Superior temporal gyrus (tissue), 1 donor: ENCODE measurements around the gene POLN.

Experiments
- DNase-seq: peaks from one replicate; pipeline ENCODE4 v3.0.0-alpha.2; 2016; ENCODE audit errors: extremely low spot score

Gene POLN

DNA sequence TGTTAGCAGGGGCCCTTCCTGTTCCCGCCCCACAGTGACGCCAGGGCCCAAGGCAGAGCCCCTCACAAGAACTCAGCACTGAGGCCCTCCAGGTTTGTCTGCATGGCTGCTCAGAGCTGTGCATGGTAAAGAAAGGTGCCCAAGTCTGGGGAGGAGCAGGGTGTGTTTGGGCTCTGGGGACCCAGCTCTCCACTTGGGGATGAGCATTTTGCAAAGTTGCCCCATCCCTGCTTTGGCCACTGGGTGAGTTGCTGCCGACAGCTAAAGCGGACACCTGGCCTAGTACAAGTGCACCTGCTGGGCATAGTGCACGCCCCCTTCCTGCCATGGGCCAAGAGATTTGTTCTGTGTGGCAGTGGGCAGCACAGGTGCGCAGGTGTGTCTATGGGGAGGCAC, 22.0 kb upstream of the POLN start:
- no peak for DNase-seq

DNA sequence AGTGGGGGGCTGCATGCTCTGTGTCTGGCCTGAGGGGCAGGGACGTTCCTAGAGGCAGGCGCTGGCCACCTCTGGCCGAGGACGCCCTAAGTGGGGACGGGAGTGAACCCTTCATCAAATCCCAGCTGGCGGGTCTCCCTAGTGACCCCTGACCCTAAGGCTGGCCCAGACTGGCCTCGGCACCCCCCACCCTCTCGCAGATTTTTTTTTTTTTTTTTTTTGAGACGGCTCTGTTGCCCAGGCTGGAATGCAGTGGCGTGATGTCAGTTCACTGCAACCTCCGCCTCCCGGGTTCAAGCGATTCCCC, 21.0 kb upstream of the POLN start:
- no peak for DNase-seq

DNA sequence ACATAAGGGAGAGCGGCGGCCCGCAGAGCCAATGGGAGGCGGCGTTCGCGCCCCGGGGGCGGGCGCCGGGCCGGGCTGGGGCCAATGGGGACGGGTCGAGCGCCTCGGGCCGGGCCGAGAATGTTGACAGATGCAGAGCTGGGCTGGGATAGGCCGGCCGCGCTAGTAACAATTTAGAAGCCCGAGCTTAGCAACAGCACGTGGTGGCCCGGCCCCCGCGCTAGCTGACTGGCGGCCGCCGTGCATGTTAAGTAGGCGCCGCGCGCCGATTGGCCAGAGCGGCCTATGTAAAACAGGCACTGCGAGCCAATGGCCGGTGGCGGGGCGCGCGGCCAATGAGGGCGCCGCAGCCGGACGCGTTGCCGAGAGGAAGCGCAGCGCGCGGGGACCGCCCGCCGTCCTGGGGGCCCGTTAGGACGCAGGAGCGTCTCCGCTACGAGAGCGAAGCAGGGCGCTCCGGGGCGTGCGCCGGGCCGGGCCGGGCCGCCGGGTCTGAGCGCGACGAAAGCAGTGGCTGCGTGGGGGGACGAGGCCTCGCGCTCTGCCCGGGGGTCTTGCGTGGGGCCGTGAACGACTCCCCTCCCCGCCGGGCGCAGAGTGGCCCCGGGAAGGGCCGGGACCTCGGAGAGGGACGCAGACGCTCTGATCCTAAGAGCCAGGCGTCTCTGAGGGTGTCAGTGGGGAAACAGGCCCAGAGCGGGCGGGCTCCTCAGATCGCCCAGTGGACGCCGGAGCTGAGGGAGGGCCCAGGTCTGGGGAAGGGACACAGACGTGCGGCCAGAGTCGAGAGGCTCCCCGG, 20.4 kb upstream of the POLN start:
- peak; percentile 99 for DNase-seq

DNA sequence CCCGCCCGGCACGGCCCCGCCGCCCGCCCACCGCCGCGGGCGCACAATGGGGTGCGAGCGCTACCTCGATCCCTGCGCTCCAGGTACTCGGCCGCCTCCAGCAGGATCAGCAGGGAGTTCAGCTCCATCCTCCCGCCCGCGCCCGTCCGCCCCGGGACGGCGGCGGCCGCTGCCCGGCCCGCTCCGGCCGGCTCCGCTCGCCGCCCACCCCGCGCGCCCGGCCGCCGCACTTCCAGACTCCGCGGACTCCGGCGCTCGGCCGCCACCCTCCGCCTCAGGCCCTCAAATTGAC, 19.9 kb upstream of the POLN start, which contains the start of gene MXD4:
Gene MXD4 (minus strand): TSS at position 257 of the 292 bp plus-strand sequence. CDS start 129 bp downstream, at position 128.
- no peak for DNase-seq

DNA sequence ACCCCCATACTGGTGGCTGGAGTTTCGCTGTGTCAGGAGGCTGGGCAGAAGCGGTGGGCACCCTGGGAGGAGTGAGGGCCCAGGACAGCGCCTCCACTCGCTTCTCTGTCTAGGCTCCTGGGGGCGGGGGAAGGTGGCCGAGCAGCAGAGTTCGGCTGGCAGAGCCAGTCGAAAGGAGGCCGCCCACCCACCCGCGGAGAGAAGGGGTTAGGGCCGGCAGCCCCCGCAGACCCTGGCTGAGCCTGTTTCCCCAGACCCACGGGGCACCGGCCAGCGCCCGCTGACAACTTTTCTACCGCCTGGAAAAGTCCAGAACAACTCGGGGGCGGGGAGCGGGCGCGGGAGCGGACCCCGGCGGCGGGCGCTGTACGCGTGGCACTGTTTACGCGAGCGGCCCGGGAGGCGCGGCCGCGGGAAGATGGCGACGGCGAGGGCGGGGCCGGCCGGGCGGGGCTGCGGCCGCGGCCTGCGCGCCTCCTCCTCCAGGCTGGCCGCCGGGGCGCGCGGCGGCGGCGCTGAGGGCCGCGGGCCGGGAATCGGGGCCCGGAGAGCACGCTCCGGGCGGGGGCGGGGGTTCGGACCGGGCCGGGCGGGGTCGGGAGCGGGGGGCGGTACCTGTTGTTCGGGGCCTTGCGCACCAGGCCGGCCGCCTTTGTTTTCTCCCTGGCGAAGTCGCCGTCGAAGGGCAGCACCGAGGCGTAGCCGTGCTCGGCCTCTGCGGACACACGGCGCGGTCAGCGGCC, 19.4 kb upstream of the POLN start:
- DNase-seq: no peak

DNA sequence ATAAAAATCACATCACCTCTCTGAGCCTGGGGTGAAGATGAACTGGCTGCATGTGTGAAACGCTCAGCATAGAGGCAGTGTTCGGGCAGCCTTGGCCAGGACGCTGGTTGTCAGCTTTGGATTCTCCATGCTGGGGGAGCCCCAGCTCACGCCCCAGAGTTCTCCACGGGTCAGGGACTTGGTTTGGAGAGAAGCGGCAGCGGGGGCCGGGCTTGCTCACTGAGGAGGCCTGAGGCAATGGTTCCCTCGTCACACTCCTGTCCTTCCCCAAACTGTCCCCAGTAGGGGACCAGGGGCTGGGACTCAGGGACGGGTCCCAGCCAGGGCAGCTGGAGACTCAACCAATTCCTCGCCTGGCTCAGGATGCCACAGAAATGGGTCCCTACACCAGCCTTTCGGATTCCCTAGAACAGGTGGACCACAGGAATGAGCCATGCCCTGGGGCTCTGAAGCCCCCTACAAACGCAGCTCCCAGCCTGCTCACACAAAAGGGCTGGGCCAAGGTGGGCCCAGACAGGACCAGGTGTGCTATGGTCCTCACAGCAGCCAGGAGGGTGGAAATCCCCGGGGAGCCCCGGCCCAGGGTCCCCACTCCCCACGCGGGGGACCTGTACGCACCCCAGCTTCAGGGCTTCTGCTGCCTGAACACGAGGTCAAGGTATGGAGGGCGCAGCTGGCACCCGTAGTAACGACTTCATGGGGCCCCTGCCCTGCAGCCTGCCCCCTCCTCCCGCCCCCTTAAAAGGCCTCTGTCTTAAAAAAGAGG, 18.6 kb upstream of the POLN start:
- DNase-seq: no peak

DNA sequence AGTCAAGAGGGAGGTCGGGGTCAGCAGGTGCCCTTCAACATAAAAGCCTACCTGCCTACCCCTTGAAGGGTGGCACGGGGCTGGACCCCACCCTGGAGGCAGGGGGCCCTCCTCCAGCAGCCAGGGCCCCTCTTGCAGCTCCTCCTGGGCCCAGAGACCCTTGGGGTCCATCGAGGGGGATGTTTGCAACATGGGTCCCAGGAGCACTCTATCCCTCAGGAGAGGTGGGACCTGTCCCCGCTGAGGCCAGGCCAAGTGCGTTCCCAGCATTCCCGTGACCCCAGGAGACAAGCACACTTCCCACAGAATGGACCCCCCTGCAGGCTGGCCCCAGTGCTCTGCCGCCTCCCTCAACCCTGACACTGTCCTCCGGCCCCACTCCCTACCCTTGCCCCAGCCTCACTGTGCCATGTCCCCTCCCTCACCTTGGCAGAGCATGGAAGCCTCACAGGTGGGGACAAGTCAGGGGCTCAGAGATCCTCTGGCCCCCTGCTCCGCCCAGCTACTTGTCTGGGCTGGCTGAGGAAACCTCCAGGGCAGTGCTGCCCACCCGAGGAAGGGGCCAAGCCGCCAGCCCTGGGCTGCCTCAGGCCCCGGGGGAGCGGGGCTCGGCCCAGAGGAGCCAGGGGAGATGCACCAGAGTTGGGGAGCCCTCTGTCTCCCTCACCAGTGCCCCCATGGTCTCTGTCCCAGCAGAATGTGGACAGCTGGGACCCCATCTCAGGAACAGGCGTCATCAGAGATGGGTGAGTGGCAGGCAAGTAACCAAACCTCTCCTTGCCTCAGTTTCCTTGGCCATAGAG, 17.8 kb upstream of the POLN start:
- no peak for DNase-seq

DNA sequence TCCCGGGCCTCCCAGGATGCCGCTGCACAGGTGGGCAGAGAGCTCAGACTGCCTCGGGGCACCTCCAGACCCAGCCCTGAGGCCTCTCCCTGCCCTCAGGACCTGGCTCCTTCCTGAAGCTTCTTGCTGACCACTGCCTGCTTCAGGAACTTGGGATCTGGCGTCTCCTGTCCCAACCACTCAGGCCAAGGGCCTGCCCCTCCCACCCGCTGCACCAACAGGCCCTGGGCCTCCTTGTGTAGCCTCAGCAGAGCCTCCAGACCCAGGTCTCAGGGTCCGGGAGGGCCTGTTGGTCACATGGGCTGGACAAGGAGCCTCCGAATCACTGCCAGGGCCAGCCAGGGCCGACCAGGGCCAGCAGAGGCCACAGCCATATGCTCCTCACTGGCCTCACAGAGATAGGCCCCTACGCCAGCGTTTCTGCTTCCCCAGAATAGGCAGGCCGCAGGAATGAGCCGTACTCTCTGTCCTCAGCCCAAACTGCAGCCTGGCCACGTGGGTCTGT, 17.2 kb upstream of the POLN start:
- DNase-seq: no peak

DNA sequence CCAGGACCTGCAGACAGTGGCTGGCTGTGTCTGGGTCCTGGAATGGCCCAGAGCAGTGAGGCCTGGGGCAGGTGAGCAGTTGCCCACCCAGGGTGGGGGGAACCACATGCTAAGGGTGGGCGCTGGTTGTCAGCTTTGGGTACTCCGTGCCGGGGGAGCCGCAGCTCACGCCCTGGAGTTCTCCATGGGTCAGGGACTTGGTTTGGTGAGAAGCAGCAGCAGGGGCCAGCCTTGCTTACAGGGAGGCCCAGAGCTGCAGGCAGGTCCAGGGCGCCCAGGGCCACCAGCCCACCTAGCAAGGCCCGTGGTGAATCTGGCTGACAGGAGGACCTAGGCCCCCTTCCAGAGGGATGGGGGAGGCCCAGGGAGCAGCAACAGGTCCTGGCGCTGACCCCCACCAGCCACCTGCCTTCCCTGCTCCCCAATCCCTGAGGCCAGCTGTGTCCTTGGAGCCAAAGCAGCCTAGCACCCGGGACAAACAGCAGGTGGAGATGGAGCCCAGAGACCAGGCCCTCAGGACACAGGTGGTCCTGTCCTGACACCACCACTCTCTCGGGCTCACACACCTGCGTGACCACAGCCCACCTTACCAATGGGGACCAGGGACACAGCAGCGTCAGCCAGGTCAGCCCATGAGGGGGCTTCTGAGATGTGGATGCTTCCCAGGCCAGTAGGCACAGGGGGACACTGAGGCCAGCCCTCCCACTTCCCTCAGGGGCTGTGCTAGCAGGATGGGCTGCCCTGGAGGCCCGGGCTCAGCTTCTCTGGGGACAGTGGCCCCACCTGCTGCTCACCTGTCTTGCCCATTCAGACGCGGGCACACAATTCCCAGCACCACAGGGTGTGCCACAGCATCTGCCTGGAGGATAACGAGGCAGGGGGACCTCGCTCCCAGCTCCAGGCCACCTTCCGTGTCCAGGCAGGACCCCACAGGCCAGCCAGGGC, 16.4 kb upstream of the POLN start:
- no peak for DNase-seq

DNA sequence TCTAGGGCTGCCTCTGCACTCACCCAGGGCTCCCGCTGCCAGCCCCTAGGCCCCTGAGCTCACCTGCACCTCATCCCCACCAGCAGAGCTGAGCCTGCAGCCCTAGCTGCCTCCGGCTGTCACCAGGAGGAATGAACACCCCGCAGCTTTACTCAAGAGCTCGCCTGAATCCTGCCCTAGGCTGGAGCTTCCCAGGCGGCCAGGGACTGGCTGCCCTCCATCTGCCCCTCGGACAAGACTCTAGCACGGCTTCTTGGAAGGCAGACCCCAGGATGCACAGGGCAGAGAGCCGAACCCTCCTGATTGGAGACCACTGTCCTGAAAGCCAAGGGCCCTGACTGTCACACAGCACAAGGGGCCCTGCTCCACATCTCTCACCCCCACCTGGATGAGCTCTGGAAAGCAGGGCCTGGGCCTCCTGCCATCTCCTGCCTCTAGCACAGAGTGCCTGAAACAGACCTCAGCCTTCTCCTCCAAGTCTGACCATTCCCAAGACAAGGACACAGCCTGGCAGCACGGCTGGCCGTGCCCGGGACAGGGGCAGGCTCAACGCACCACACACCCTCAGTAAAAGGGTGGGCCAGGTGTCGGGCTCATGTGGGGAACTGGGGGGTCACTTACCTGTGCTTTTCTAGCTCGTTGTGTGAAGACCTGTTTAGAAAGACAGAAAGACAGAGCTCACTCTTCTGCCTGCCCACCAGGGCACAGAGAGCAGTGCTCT, 15.6 kb upstream of the POLN start:
- no peak for DNase-seq

DNA sequence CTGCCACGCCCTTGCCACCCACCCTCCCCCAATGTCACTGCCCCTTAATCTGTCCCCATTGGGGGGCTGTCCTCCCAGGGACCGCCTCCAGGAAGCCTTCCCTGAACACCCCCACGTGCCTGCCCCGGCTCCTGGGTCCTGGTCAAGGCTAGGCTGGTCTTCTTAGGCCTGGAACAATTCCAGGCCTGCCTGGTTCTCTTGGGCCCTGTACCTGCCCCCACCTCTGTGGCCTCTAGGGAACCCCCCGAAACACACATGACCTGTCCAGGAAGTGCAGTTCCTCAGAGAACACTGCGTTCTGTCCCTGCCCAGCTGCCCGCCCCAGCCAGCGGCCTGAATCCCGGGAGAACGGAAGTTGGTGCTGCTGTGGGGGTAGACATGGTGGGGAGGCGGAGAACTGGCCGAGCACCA, 14.9 kb upstream of the POLN start:
- DNase-seq: no peak

DNA sequence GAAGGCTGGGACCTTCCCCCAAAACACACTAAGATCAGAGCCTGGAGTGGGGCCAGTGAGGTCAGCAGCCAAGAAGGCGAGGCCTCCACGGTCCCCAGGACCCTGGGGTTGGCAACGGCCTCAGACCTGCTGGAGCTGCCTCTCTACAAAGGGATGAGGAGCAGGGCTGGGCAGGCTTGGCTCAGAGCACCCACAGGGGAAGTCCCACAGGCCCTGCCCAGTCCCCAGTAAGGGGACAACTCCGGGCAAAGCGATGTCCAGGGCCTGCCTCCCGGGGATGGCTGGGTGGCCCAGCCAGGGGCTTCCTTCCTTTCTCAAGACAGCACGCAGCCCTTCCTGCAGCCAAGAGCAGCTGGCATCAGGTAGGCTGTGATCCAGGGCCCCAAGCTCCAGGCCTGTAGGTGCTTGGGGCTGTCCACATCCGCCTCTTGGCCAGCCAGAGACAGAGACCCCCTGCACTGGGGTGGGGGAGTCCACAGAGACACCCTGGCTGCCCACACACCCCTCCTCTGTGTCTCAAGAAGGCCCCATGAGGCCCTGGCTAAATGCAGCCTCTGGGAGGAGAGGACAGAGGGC, 14.3 kb upstream of the POLN start:
- no peak for DNase-seq

DNA sequence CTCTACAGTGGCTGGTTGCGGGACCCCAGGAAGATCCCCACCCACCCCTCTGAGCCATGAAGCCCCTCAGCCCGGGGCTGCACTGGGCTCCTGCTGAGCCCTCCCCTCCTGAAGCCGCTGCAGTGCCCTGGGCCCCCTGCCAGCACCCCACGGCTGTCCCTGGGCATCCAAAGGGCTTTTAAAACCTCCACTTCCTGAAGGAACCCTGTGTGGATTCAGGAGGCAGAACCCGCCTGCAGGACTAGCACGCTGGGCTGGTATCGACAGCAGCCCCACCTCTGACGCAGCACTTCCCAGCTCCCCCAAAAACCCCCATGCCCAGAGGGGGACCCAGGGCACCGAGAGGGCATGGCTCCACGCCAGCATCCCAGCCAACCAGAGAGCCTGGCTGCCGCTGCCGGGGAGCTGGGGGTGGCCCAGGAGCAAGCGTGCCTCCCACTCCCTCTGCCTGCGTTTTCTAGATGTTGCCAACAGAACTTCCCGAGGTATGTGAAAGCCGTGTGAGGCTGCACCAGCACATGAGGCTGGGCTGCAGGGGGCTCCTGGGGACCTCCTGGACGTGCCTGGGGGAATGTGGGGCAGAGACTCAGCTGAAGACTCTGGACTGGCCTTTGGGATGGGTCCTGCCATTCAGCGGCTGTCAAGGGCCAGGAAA, 13.7 kb upstream of the POLN start:
- no peak for DNase-seq

DNA sequence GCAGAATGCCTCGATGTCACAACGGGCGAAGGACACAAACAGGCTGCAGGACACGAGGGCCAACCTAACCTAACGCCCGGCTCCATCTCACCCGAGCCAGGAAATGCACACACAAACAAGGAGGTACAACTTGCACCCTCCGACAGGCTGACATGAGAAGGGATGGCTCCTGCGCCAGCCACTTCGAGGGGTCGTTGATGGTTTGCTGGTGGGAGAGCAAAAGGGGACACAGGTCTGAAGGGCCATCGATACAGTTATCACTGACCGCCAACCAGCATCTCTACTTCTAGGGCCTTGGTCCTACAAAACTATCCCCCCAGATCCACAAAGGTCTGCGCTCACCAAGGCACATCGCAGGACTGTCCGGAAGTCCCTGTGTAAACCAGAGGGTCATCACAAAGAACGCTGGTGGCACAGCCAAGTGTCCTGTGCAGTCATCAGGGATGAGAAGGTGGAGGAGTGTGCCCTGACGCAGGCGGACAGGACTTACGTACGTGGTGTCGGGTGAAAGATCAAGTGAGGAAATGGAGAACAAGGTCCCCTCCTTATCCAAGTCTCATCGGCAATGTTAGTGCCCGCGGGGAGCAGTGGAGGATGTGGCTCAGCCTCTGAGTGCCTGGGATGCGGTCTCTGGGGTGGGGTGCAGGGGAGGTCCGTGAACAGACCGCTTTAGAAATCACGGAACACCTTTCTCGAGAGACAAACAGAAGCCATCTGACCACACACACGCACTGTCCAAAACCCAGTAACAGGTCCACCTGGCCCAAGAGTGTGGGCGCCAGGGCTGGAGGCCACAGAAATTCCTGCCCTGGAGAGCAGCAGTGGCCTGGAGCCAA, 13.0 kb upstream of the POLN start:
- DNase-seq: no peak

DNA sequence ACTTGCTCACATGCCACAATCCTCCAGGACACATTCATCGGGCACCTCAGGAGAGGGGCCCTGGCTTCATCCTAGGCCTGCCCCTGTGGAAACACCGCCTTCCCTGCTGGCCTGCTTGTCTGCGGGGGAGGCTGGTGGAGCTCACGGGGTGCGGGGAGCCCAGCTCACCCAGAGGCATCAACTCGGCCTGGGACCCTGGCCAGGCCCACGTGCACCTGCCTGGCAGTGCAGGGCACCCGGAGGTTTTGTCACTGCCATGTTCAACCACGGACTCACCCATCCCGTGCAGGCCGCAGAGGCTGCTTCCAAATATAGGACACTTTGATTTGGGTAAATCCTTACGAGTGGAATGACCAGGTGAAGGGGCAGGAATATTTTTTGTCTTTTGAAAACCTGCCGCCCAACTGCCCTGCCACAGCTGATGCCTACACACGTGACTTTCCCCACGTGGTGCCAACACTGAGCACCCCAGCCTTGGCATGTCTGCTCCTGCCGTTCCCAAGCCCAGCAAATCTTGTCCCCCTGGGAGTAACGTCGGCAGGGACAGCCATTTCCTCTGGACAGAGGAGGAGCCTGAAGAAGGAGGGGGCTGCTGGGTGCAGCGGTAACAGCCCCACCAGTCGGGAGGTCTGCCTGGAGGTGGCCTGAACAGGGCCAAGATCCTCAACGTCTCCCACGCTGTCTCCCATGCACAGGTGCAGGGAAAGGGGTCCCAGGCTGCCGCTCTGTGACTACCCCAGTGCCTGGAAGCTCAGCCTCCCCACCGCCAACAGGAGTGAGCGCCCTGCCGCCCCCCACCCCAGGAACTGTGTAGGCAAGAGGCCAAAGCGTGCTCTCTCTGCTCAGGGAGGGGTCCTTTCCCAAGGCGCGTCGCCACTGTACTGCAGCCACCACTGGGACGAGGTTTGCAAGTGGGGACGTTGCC, 11.5 kb upstream of the POLN start:
- no peak for DNase-seq

DNA sequence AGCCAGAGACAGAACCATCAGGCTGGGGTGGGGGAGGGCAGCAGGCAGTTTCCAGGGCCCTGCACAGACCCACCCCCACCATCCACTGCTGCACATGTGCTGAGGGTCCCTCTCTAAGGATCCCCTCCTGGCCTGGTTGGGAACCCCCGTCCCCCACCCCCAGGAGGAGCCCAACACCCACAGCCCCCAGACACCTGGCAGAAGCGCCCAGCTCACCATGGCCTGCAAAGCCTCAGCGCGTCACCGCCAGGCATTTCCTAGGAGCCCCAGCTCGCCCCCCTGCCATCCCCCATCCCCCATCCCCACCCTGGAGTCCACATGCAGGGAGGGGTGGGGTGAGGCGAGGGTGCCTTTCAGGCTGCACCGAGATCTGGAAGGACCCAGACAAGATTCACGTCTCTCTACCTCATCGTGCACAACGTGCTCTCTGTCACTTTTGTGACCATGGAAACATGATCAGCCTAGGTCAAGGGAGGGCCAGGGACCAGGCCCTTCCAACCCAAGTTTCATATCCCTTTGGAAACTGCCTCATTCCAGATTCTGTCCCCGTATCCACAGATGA, 10.7 kb upstream of the POLN start:
- no peak for DNase-seq
